Measurements from ENCODE around the gene KRT3. TPM values are rescaled to one million over a fixed set of nuclear protein-coding genes. Genes with fewer than 3 reads are reported as not detected.

Gene KRT3
- total RNA-seq, 1 donor from 2014 or later = not detected

- no peaks in the 10 kb centered on the region for H3K9me3 Mint-ChIP-seq (ENCODE audit: unreplicated experiment)
Measured at GRCh38 chr12:52740584-52740983, 55.3 kb downstream of the KRT3 start.

DNA sequence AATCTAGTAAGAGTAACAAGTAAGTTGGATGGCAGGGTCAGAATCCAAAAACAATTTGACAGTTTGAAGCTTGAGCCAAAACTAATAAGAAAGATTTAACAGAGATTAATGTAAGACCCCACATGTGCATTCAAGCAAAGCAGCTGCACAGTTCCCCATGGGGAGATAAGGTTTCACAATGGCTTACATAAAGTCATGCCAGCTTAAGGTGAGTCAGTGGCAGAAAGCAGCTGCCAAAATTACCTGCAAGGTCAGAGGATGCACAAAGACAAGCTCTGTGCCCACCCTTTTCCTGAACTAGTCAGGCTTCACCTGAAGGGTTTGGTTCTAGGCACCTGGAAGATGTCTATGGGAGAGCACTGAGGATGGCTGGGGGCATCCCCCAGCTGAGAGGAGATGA is 56.0 kb downstream of the KRT3 start:
- TF ChIP-seq, protein P1, sequence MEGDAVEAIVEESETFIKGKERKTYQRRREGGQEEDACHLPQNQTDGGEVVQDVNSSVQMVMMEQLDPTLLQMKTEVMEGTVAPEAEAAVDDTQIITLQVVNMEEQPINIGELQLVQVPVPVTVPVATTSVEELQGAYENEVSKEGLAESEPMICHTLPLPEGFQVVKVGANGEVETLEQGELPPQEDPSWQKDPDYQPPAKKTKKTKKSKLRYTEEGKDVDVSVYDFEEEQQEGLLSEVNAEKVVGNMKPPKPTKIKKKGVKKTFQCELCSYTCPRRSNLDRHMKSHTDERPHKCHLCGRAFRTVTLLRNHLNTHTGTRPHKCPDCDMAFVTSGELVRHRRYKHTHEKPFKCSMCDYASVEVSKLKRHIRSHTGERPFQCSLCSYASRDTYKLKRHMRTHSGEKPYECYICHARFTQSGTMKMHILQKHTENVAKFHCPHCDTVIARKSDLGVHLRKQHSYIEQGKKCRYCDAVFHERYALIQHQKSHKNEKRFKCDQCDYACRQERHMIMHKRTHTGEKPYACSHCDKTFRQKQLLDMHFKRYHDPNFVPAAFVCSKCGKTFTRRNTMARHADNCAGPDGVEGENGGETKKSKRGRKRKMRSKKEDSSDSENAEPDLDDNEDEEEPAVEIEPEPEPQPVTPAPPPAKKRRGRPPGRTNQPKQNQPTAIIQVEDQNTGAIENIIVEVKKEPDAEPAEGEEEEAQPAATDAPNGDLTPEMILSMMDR (IDR thresholded peaks at IDR 0.05; ENCODE audit: partially characterized antibody, unreplicated experiment) = no peak
- no peak for DNase-seq
- H3K4me1 Mint-ChIP-seq (ENCODE audit: low read depth, unreplicated experiment) = no peaks in the 10 kb centered on the region
- no peaks in the 10 kb centered on the region for H3K36me3 Mint-ChIP-seq (ENCODE audit: unreplicated experiment)
- no peak overlapping the region for H3K4me3 Mint-ChIP-seq (ENCODE audit: unreplicated experiment)
- peaks cover 5% of the 10 kb centered on the region for H3K27me3 Mint-ChIP-seq (ENCODE audit: unreplicated experiment)
- H3K27ac Mint-ChIP-seq (ENCODE audit: unreplicated experiment) = no peak overlapping the region
- H3K9me3 Mint-ChIP-seq (ENCODE audit: unreplicated experiment) = no peaks in the 10 kb centered on the region

More at GRCh38 chr12:52740584-52740983, 55.3 kb downstream of the KRT3 start:
- H3K27ac Mint-ChIP-seq (ENCODE audit: unreplicated experiment) = no peak overlapping the region
- H3K4me1 Mint-ChIP-seq (ENCODE audit: low read depth, unreplicated experiment) = no peaks in the 10 kb centered on the region
- no peaks in the 10 kb centered on the region for H3K36me3 Mint-ChIP-seq (ENCODE audit: unreplicated experiment)
- no peak overlapping the region for H3K4me3 Mint-ChIP-seq (ENCODE audit: unreplicated experiment)
- TF ChIP-seq, protein P1 (IDR thresholded peaks at IDR 0.05; ENCODE audit: partially characterized antibody, unreplicated experiment) = no peak
- DNase-seq = no peak
- H3K27me3 Mint-ChIP-seq (ENCODE audit: unreplicated experiment) = peaks cover 5% of the 10 kb centered on the region

Other genes with a start within 250 kb of the KRT3 start
- not detected for gene KRT71, start 243.0 kb downstream of the KRT3 start, total RNA-seq (ENCODE audit: unreplicated experiment)
- gene KRT74, start 222.3 kb downstream of the KRT3 start, total RNA-seq (ENCODE audit: unreplicated experiment) = not detected
- not detected for gene KRT72, start 194.7 kb downstream of the KRT3 start, total RNA-seq (ENCODE audit: unreplicated experiment)
- not detected for gene KRT73, start 177.6 kb downstream of the KRT3 start, total RNA-seq (ENCODE audit: unreplicated experiment)
- gene KRT2, start 143.9 kb downstream of the KRT3 start, total RNA-seq (ENCODE audit: unreplicated experiment) = not detected
- not detected for gene KRT1, start 115.7 kb downstream of the KRT3 start, total RNA-seq (ENCODE audit: unreplicated experiment)
- not detected for gene KRT77, start 92.6 kb downstream of the KRT3 start, total RNA-seq (ENCODE audit: unreplicated experiment)
- gene KRT76, start 18.8 kb downstream of the KRT3 start, total RNA-seq (ENCODE audit: unreplicated experiment) = not detected
- gene KRT4, start 18.0 kb upstream of the KRT3 start, total RNA-seq (ENCODE audit: unreplicated experiment) = not detected
- gene KRT79, start 38.2 kb upstream of the KRT3 start, total RNA-seq (ENCODE audit: unreplicated experiment) = not detected
- not detected for gene KRT78, start 52.9 kb upstream of the KRT3 start, total RNA-seq (ENCODE audit: unreplicated experiment)
- gene KRT8, start 109.0 kb upstream of the KRT3 start, total RNA-seq (ENCODE audit: unreplicated experiment) = 14.0 TPM
- gene KRT18, start 153.0 kb upstream of the KRT3 start, total RNA-seq (ENCODE audit: unreplicated experiment) = 1.3 TPM
- gene EIF4B, start 210.3 kb upstream of the KRT3 start, total RNA-seq (ENCODE audit: unreplicated experiment) = 283 TPM

Measured in glutamatergic neuron (in vitro differentiated cells).